ENCODE results near the gene MERTK. TPM values are rescaled to one million over a fixed set of nuclear protein-coding genes. Genes with fewer than 3 reads are reported as not detected.
"Not testable (repeated sequence)": the region's sequence is repeated elsewhere in the genome, so short reads cannot be mapped to it uniquely, and the experiment has no call there.

The MERTK gene
- total RNA-seq, 4 donors from 2014 or later = 10.6 to 36.6 (median 24.6) TPM

GRCh38 chr2:111954602-111955332 is 56.4 kb downstream of the MERTK start:
- Histone ChIP-seq H3K27ac (no peak overlapping the region), H3K9me3 (no peaks in the 10 kb centered on the region), H3K36me3 (no peaks in the 10 kb centered on the region), H3K27me3 (no peaks in the 10 kb centered on the region), H3K4me3 (no peak overlapping the region), H3K4me1 (no peaks in the 10 kb centered on the region)
- intact Hi-C loops (cut with DNase I; ENCODE audit: low total_unique reads) = no loop called here
- no peak for TF ChIP-seq POLR2A (IDR thresholded peaks at IDR 0.05)
- TF ChIP-seq, protein P1, sequence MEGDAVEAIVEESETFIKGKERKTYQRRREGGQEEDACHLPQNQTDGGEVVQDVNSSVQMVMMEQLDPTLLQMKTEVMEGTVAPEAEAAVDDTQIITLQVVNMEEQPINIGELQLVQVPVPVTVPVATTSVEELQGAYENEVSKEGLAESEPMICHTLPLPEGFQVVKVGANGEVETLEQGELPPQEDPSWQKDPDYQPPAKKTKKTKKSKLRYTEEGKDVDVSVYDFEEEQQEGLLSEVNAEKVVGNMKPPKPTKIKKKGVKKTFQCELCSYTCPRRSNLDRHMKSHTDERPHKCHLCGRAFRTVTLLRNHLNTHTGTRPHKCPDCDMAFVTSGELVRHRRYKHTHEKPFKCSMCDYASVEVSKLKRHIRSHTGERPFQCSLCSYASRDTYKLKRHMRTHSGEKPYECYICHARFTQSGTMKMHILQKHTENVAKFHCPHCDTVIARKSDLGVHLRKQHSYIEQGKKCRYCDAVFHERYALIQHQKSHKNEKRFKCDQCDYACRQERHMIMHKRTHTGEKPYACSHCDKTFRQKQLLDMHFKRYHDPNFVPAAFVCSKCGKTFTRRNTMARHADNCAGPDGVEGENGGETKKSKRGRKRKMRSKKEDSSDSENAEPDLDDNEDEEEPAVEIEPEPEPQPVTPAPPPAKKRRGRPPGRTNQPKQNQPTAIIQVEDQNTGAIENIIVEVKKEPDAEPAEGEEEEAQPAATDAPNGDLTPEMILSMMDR (IDR thresholded peaks at IDR 0.05) = no peak
- no peak for DNase-seq

DNA sequence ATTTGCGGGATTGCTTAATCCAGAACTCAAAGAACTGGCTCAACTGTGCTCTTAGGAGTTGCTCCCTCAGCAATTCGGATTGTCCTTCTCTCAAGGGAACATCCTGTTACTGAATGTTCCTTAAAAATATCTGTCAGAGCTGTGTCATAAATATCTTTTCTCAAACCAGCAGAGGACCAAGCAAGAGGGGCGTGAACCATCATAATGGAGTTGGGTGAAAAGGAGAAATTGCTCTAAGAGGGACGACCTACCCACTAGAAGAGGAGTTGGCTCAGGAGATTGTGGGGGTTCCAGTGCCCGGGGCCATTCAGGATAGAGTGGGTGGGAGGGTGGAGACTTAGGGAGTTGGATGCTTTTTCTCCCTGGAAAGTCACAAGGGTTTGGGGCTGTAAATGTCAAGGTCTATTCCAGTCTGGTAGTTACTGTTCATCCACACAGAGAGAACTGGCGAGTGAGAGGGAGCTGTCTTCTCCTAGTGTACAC is 59.5 kb downstream of the MERTK start:
- Histone ChIP-seq H3K4me1 (no peaks in the 10 kb centered on the region), H3K4me3 (no peak overlapping the region), H3K36me3 (no peaks in the 10 kb centered on the region), H3K9me3 (no peaks in the 10 kb centered on the region), H3K27ac (peak overlapping the region; percentile 59 to 65), H3K27me3 (no peaks in the 10 kb centered on the region)
- TF ChIP-seq, protein P1 (IDR thresholded peaks at IDR 0.05) = no peak
- no peak for TF ChIP-seq POLR2A (IDR thresholded peaks at IDR 0.05)
- DNase-seq = no peak
- intact Hi-C loops (cut with DNase I; ENCODE audit: low total_unique reads) = no loop called here

DNA sequence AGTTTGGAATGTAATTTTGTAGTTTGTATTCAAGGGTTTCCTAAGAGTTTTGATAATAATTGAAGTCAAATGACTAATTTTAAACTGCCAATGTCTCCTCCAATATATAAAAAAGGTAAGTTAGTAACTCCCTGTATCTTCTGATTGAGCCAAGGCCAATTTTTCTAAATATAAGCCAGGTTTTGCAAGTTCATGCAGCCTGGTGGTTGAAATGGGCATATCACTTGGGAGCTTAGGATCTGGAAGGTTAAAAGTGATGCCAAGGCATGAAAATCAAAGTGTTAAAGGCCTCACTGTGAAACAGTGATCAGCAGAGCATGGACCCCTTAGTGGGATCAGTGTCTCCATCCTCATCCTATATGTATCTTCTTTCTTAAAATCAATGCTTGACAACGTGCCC is 60.5 kb downstream of the MERTK start:
- no peaks in the 10 kb centered on the region for H3K27me3 ChIP-seq
- DNase-seq = no peak
- peak overlapping the region; percentile 59 to 65 for H3K27ac ChIP-seq
- no peak overlapping the region for H3K4me3 ChIP-seq
- no peaks in the 10 kb centered on the region for H3K36me3 ChIP-seq
- no peaks in the 10 kb centered on the region for H3K9me3 ChIP-seq
- intact Hi-C loops (cut with DNase I; ENCODE audit: low total_unique reads) = no loop called here
- TF ChIP-seq POLR2A (IDR thresholded peaks at IDR 0.05) = no peak
- H3K4me1 ChIP-seq = no peaks in the 10 kb centered on the region

DNA sequence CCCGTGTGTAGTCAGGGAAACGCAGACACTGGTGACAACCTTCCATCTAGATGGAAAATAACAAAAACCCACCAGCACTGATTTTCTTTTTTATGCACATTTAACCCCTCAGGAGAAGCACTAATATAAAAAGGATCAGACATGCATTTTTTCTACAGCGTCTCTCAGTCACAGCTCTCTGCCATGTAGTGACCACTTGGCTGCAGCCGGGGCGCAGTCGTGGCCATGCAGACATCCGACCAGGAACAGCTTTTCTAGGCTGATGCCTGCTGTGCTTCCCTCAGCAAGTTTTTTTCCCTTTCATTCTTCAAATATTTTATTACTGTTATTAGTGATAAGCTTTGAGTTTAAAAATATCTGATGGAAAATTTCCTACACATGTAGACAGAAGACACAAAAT is 63.3 kb downstream of the MERTK start:
- no peak overlapping the region for H3K4me3 ChIP-seq
- intact Hi-C loops (cut with DNase I; ENCODE audit: low total_unique reads) = no loop called here

DNA sequence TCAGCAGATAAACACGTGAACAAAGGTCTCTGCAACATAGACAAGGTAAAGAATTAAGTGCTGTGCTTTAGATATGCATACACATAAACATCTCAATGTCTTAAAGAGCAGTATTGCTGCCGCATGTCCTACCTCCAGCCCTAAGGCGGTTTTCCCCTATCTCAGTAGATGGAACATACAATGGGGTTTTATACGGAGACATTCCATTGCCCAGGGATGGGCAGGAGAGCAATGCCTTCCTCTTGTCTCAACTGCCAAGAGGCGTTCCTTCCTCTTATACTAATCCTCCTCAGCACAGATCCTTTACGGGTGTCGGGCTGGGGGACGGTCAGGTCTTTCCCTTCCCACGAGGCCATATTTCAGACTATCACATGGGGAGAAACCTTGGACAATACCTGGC is 64.7 kb downstream of the MERTK start:
- H3K27ac ChIP-seq; DNase-seq; H3K4me1 ChIP-seq; H3K9me3 ChIP-seq; H3K36me3 ChIP-seq; H3K27me3 ChIP-seq; H3K4me3 ChIP-seq; intact Hi-C loops (cut with DNase I; ENCODE audit: low total_unique reads): not testable (repeated sequence)

More for the DNA sequence above, 63.3 kb downstream of the MERTK start:
- DNase-seq = no peak
- TF ChIP-seq, protein P1 (IDR thresholded peaks at IDR 0.05) = no peak
- no peak for TF ChIP-seq POLR2A (IDR thresholded peaks at IDR 0.05)
- no peaks in the 10 kb centered on the region for H3K9me3 ChIP-seq
- no peaks in the 10 kb centered on the region for H3K27me3 ChIP-seq
- H3K4me1 ChIP-seq = no peaks in the 10 kb centered on the region
- H3K36me3 ChIP-seq = no peaks in the 10 kb centered on the region
- no peak overlapping the region for H3K27ac ChIP-seq

DNA sequence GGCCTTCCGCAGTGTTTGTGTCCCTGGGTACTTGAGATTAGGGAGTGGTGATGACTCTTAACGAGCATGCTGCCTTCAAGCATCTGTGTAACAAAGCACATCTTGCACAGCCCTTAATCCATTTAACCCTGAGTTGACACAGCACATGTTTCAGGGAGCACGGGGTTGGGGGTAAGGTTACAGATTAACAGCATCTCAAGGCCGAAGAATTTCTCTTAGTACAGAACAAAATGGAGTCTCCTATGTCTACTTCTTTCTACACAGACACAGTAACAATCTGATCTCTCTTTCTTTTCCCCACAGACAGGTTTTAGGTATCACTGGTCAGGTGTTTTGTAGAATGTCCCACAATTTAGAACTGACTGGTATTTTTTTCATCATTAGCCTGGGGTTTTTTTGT is 65.1 kb downstream of the MERTK start:
- intact Hi-C loops (cut with DNase I; ENCODE audit: low total_unique reads); H3K36me3 ChIP-seq; H3K4me1 ChIP-seq; H3K27me3 ChIP-seq; H3K4me3 ChIP-seq; H3K27ac ChIP-seq; H3K9me3 ChIP-seq; DNase-seq: not testable (repeated sequence)
